GM18873 (cell line): ENCODE results near the gene ZDHHC22.

ENCODE experiments used
- ATAC-seq: cut with Tn5 transposase; IDR thresholded peaks from one replicate; pipeline ENCODE4 v1.9.1; 2021; ENCODE audit warnings: mild to moderate bottlenecking, moderate library complexity, moderate number of reproducible peaks; ENCODE audit not compliant: unreplicated experiment, low FRiP score

ZDHHC22 gene

DNA sequence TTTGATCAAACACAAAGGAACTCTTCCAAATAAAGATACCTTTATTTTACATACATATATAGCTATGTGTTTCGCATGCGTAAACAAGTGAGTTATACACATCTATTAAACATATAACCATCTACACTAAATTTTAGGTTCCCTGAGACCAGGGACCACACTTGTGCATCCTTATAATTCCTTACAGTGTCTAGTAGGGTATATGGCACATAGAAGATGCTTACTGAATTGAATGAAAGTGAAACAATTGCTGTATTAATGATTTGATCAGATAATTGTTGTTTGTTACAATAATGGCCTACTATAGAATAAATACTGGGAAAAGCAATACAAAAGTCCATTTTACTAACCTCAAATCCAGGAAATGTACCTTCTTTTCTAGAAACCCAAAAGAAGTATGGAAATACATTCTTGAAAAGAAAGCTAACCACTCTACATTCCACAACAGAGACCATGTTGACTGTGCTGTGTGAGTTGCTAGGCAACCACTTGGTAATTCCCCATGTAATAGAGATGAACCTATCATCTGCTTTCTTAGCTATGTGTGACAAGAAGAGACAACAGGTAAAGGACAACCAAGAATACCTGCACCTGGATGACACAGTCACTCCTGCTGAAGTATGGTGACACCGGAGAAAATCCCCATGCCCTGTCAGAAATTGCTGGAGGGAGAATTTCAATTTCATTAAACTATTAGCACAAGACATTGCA is 55.4 kb downstream of the ZDHHC22 start:
- no peak for ATAC-seq

DNA sequence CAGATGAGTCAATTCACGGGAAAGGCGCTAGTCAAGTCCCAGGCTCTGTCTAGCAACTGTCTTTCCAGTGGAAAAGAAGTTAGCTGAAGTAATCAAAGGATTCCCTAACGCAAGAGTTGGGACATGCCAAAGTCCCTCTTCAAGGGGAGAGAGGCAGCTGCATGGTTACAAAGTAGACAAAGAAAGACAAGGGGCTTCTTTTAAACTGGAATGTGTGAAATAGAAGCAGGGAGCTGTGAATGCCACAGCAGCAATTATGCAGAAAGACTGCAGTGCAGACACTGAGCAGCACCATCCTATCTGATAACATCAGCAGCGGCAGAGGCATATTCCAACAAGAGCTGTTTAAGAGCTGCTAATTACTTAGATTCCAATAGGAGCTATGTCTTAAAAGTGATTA is 56.1 kb downstream of the ZDHHC22 start:
- no peak for ATAC-seq

DNA sequence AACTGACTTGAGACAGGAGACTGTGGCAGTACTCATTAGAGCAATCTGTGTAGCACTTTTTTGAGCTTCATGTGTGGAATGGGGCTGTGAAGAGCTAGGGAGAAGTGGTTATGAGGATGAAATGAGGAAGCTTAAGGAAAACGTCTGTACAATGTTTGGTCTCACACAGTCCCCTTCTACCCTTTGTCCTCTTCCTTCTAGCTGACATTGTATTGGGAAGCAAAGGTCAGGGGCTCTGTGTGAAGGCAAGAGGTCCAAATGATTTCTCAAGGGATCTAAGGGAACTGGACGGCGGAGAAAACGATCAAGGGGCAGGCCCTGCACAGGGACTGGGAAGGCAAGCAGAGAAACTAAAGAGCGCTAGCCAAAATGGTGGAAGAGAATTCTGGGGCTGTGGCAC is 56.6 kb downstream of the ZDHHC22 start:
- ATAC-seq: no peak

DNA sequence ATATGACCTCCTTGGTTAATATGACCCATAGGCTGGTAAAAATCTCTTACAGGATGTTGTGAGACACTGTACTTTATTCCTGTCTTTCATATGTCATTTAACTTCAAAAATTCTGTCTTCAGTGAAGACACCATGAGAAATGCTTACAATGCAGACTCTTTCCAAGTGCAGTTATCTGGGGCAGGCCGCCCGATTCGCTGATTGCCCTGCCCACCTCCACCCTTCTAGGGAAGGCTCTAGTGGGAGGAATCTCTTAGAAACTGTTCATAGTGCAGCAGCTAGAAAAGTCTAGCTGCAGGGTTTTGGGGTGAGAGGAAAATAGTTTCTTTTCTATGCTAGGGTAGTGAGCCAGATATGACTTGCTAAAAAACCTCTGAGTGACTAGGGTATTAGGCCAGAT is 58.5 kb downstream of the ZDHHC22 start:
- no peak for ATAC-seq

DNA sequence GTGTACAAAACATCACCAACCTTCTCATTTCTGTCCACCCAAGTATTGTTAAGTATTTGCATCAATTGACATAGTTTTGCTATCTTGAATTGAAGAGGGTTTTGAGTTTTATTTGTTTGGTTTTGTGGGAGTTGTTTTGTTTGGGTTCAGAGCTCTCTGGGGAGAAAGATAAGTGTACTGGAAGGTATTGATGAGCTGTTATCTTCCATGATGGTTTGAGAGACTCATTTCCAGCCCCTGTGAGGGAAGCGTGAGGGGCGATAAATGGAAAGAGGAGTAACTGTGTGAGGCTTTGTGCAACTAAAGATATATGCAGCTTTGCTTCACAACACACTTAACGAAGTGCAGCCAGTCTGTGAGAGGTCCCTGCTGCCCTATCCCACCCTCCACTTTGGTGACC is 59.2 kb downstream of the ZDHHC22 start:
- ATAC-seq: no peak
